ENCODE results near the gene NOSTRIN.

NOSTRIN gene

GRCh38 chr2:168793596-168793995 lies 8.8 kb upstream of the NOSTRIN start:
- H3K4me1 Mint-ChIP-seq: peaks cover 14% of the 10 kb centered on the region
- no peak for TF ChIP-seq CTCF (IDR thresholded peaks at IDR 0.05)
- H3K27me3 Mint-ChIP-seq (ENCODE audit: low read depth, poor library complexity): peaks cover 2% of the 10 kb centered on the region
- no peaks in the 10 kb centered on the region for H3K36me3 Mint-ChIP-seq (ENCODE audit: low read depth)
- DNase-seq: no peak
- H3K4me3 Mint-ChIP-seq: no peak overlapping the region
- H3K9me3 Mint-ChIP-seq: no peaks in the 10 kb centered on the region
- no peak overlapping the region for H3K27ac Mint-ChIP-seq

- no peak overlapping the region for H3K27ac Mint-ChIP-seq
- no peak overlapping the region for H3K4me3 Mint-ChIP-seq
- peaks cover 2% of the 10 kb centered on the region for H3K27me3 Mint-ChIP-seq (ENCODE audit: low read depth, poor library complexity)
- peaks cover 21% of the 10 kb centered on the region for H3K4me1 Mint-ChIP-seq
- H3K36me3 Mint-ChIP-seq (ENCODE audit: low read depth): no peaks in the 10 kb centered on the region
- H3K9me3 Mint-ChIP-seq: no peaks in the 10 kb centered on the region
- DNase-seq: no peak
- TF ChIP-seq CTCF (IDR thresholded peaks at IDR 0.05): no peak
Observed at GRCh38 chr2:168794968-168795367, 7.5 kb upstream of the NOSTRIN start.

GRCh38 chr2:168796090-168796577 lies 6.3 kb upstream of the NOSTRIN start:
- peaks cover 2% of the 10 kb centered on the region for H3K27me3 Mint-ChIP-seq (ENCODE audit: low read depth, poor library complexity)
- H3K27ac Mint-ChIP-seq: peak overlapping the region; percentile 3
- H3K4me3 Mint-ChIP-seq: no peak overlapping the region
- H3K4me1 Mint-ChIP-seq: peaks cover 21% of the 10 kb centered on the region
- no peaks in the 10 kb centered on the region for H3K36me3 Mint-ChIP-seq (ENCODE audit: low read depth)
- no peak for DNase-seq
- H3K9me3 Mint-ChIP-seq: no peaks in the 10 kb centered on the region
- TF ChIP-seq CTCF (IDR thresholded peaks at IDR 0.05): no peak

- no peak for TF ChIP-seq CTCF (IDR thresholded peaks at IDR 0.05)
- H3K36me3 Mint-ChIP-seq (ENCODE audit: low read depth): no peaks in the 10 kb centered on the region
- no peak for DNase-seq
- H3K27ac Mint-ChIP-seq: peak overlapping the region; percentile 3
- H3K4me3 Mint-ChIP-seq: no peak overlapping the region
- no peaks in the 10 kb centered on the region for H3K9me3 Mint-ChIP-seq
- H3K27me3 Mint-ChIP-seq (ENCODE audit: low read depth, poor library complexity): peaks cover 2% of the 10 kb centered on the region
- H3K4me1 Mint-ChIP-seq: peaks cover 21% of the 10 kb centered on the region
Observed at GRCh38 chr2:168796583-168797285, 5.7 kb upstream of the NOSTRIN start.

- Mint-ChIP-seq H3K27me3 (ENCODE audit: low read depth, poor library complexity) (peaks cover 2% of the 10 kb centered on the region), H3K4me1 (peaks cover 21% of the 10 kb centered on the region)
- DNase-seq: no peak
Observed at GRCh38 chr2:168797286-168797655, 5.2 kb upstream of the NOSTRIN start.

More at GRCh38 chr2:168797286-168797655, 5.2 kb upstream of the NOSTRIN start:
- Mint-ChIP-seq H3K36me3 (ENCODE audit: low read depth) (no peaks in the 10 kb centered on the region), H3K9me3 (no peaks in the 10 kb centered on the region), H3K4me3 (no peak overlapping the region), H3K27ac (no peak overlapping the region)
- TF ChIP-seq CTCF (IDR thresholded peaks at IDR 0.05): no peak

Data from nephron progenitor cell (in vitro differentiated cells).